Endothelial cell of umbilical vein (primary cell): ENCODE measurements around the gene EGFL7. TPM values are rescaled to one million over a fixed set of nuclear protein-coding genes. Genes with fewer than 3 reads are reported as not detected.

Experiments
- BruUV-seq: library from RNA; stranded (reverse); fragments of 400-500 nt; replicated peaks from 2 replicates; lab custom pipeline; 2021; lab: Mats Ljungman, UMichigan
- CTCF ChIA-PET: fragments of 300-600, 350-600 bp; sonication (Branson Sonifier 250); formaldehyde crosslinking; loops from one replicate; lab custom pipeline; 2021; ENCODE audit warnings: antibody characterized with exemption, inconsistent platforms; lab: Charles Lee
- POLR2A ChIA-PET: fragments of 300-600, 350-600 bp; sonication (Branson Sonifier 250); formaldehyde crosslinking; loops from one replicate; lab custom pipeline; 2021; ENCODE audit warnings: antibody characterized with exemption, inconsistent platforms; lab: Charles Lee
- DNase-seq: peaks from one replicate; pipeline ENCODE4 v3.0.0-alpha.2; 2011; ENCODE audit warnings: low read depth, low spot score
- FAIRE-seq: peaks from 2 replicates; lab custom pipeline; 2011; peaks lifted over from hg19 to GRCh38; lab: Jason Lieb, UNC
- H2AFZ ChIP-seq: 2 replicates; pipeline ENCODE4 v1.6.0; 2012; ENCODE audit warnings: low read depth, low read length, control low read depth, inconsistent platforms
- H3K27ac ChIP-seq: 2 replicates; pipeline ENCODE4 v1.5.1; 2011; ENCODE audit warnings: low read depth, mild to moderate bottlenecking, control low read depth, low read length, moderate library complexity; ENCODE audit not compliant: insufficient read depth
- H3K27me3 ChIP-seq, 2 experiments: 2 replicates each; pipeline versions ENCODE4 v1.6.0 to v1.6.1; 2011; ENCODE audit warnings: low read length in 2 of 2, mixed read lengths in 1 of 2; ENCODE audit not compliant: control insufficient read depth in 2 of 2, insufficient read depth in 2 of 2
- H3K36me3 ChIP-seq, 2 experiments: 2 replicates in 1 of 2; 3 replicates in 1 of 2; pipeline ENCODE4 v1.5.1; 2011; ENCODE audit warnings: low read length in 2 of 2, mild to moderate bottlenecking in 1 of 2, moderate library complexity in 1 of 2; ENCODE audit not compliant: control insufficient read depth in 2 of 2, insufficient read depth in 2 of 2; ENCODE audit errors: extremely low read depth in 1 of 2
- H3K4me1 ChIP-seq: 3 replicates; pipeline ENCODE4 v1.5.1; 2011; ENCODE audit warnings: mild to moderate bottlenecking, low read length; ENCODE audit not compliant: control insufficient read depth, insufficient read depth; ENCODE audit errors: extremely low read depth
- H3K4me2 ChIP-seq: 2 replicates; pipeline ENCODE4 v1.6.1; 2011; ENCODE audit warnings: low read length, control low read depth, mixed read lengths; ENCODE audit not compliant: insufficient read depth
- H3K4me3 ChIP-seq, 3 experiments: fragments of 200-600 bp in 1 of 3; sonication (generic), shearing (Covaris generic) in 1 of 3; replicated peaks in 1 of 3; 2 replicates each; pipeline ENCODE4 v1.5.1; 2011 to 2016; ENCODE audit warnings: control low read depth in 3 of 3, low read length in 3 of 3, mild to moderate bottlenecking in 2 of 3, inconsistent platforms in 1 of 3, low read depth in 1 of 3, moderate library complexity in 1 of 3; ENCODE audit not compliant: insufficient read depth in 1 of 3
- H3K79me2 ChIP-seq: 2 replicates; pipeline ENCODE4 v1.6.0; 2012; ENCODE audit warnings: low read length, inconsistent platforms; ENCODE audit not compliant: control insufficient read depth, insufficient read depth
- H3K9ac ChIP-seq: replicated peaks from 2 replicates; pipeline ENCODE3; 2011; ENCODE audit warnings: low read length, control low read depth; ENCODE audit not compliant: insufficient read depth; ENCODE audit errors: extremely low read depth
- H3K9me1 ChIP-seq: replicated peaks from 3 replicates; pipeline ENCODE4 v1.6.0; 2011; ENCODE audit warnings: mild to moderate bottlenecking, low read length; ENCODE audit not compliant: control insufficient read depth, insufficient read depth; ENCODE audit errors: extremely low read depth
- H3K9me3 ChIP-seq: replicated peaks from 2 replicates; pipeline ENCODE4 v1.5.1; 2012; ENCODE audit warnings: low read length, inconsistent platforms; ENCODE audit not compliant: control insufficient read depth, insufficient read depth
- H4K20me1 ChIP-seq: replicated peaks from 2 replicates; pipeline ENCODE3; 2011; ENCODE audit warnings: mild to moderate bottlenecking, low read length; ENCODE audit not compliant: control insufficient read depth, insufficient read depth; ENCODE audit errors: extremely low read depth
- FOS ChIP-seq: IDR thresholded peaks from 2 replicates; pipeline ENCODE4 v1.6.1; 2011; ENCODE audit warnings: mild to moderate bottlenecking, low read length, moderate library complexity, borderline replicate concordance; ENCODE audit not compliant: insufficient read depth
- GATA2 ChIP-seq: IDR thresholded peaks from 2 replicates; pipeline ENCODE4 v1.7.0; 2011; ENCODE audit warnings: low read depth, mild to moderate bottlenecking, moderate library complexity, mixed read lengths, low read length; ENCODE audit not compliant: insufficient read length, insufficient read depth
- MYC ChIP-seq: IDR thresholded peaks from one replicate; pipeline ENCODE4 v1.6.1; 2011; ENCODE audit warnings: mild to moderate bottlenecking, low read depth, low read length
- POLR2A ChIP-seq: IDR thresholded peaks from 2 replicates; pipeline ENCODE4 v1.6.1; 2012; ENCODE audit warnings: low read depth, mild to moderate bottlenecking, control low read depth, low read length
- POLR2AphosphoS5 ChIP-seq: IDR thresholded peaks from 2 replicates; pipeline ENCODE4 v1.6.1; 2012; ENCODE audit warnings: low read depth, mild to moderate bottlenecking, control low read depth, low read length, moderate library complexity; ENCODE audit not compliant: insufficient read depth
- dilution Hi-C: fragments of 300-500 bp; cut with MboI; formaldehyde crosslinking; loops from one replicate; pipeline ENCODE4 v1.15.0; 2019; ENCODE audit warnings: low sequenced_read_pairs; ENCODE audit not compliant: extremely low pct_ligation_motif_present
- intact Hi-C: fragments of 100-400 bp; cut with micrococcal nuclease; formaldehyde crosslinking; loops from one replicate; pipeline ENCODE4 v1.10.0; 2022
- polyA plus RNA-seq, 4 experiments: library from polyadenylated mRNA; depleted of rRNA in 3 of 4; stranded (reverse) in 3 of 4; unstranded in 1 of 4; fragments of >200 nt; gene quantifications; 2 replicates each; pipeline versions ENCODE4 v1.2.1 to v1.2.3, GENCODE V29; 2011 to 2012; ENCODE audit warnings: missing spikeins in 1 of 4
- total RNA-seq: library from RNA; stranded (reverse); gene quantifications from 2 replicates; pipeline ENCODE4 v1.2.3, GENCODE V29; 2021

EGFL7 gene
- total and polyA plus RNA-seq, 2 donors (not counting 3 experiments of a cell fraction or from before 2014, with no cell fraction given): 1,043 to 1,377 TPM

DNA sequence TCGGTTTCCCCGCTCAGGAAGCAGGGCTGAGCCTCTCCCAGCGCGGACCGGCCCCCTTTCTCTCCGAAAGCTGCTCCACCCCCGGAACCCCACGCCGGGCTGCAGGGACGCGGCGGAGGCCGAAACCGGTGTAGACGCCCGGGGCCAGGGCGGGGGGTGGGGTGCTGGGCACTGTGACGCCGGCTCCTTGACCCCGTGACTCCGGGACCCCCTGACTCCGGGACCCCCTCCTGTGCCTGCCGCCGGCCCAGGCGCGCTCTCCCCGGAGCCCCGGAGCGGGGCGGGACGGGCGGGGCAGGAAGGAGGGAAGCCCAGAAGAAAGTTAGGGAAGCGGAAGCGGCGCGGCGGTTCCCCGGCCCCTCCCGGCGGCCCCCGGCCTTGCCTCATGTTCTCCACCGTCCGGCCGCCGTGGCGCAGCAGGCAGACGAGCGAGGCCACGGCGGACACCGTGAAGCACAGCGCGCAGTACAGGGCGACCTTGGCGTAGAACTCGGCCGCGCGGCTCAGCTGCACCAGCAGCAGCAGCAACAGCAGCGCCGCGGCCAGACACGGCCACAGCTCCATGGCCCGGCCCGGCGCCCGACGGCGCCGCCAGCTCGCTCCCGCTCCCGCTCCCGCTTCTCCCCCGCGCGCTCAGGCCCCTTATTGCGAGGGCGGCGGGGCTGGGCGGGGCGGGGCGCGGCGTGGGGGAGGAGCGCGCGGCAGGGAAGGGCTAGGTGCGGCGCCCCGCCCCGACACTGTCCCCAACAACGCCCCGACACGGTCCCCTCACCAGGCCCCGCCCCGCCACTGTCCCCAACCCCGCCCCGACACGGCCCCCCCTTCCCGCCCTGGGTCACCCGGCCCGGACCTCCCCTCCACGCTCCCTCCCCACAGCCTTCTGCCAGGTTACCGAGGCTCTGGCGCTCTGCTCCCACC lies 24.3 kb downstream of the EGFL7 start, which contains the start of gene AGPAT2:
AGPAT2 (minus strand) TSS at position 664 of the 918 bp plus-strand sequence; CDS start at position 564, 100 bp downstream.
- peak within 1 kb of the TSS; percentile 34 for H2AFZ ChIP-seq
- H3K27ac ChIP-seq: peak within 1 kb of the TSS; percentile 24
- no peaks in the 10 kb centered on the region for H4K20me1 ChIP-seq
- no peaks in the 10 kb centered on the region for H3K9me3 ChIP-seq
- ChIA-PET CTCF (interaction anchor here (1.0 to 2.0 kb wide), 3 partner anchors 8 to 56 kb away, joined by 3 to 5 read pairs (median 4); partner anchors contain the start of gene LCN10), POLR2A (interaction anchor here (1.9 to 2.0 kb wide), 2 partner anchors 27 to 40 kb away, joined by 7 to 8 read pairs; no protein-coding TSS in a partner anchor)
- dilution Hi-C loops (no loop called here), intact Hi-C loops (loop anchor here (2.0 kb wide), 1 partner anchor 26 kb away; the partner anchor contains the start of gene DIPK1B)
- peaks cover 13% of the 10 kb centered on the region for H3K4me1 ChIP-seq
- H3K4me3 ChIP-seq: peak within 1 kb of the TSS; percentile 59 to 79 (median 75)
- no TSS peak for BruUV-seq
- DNase-seq (peak; percentile 43), FAIRE-seq (peak; percentile 62)
- peaks cover 44% of the 10 kb centered on the region for H3K79me2 ChIP-seq
- H3K9me1 ChIP-seq: no peaks in the 10 kb centered on the region
- H3K36me3 ChIP-seq: peaks cover 0 to 4% of the 10 kb centered on the region in 2 experiments
- peak within 1 kb of the TSS; percentile 71 for H3K9ac ChIP-seq
- peak within 1 kb of the TSS; percentile 79 for H3K4me2 ChIP-seq
- TF ChIP-seq FOS: no peak
- TF ChIP-seq POLR2AphosphoS5: peak; percentile 72
- peak; percentile 49 for TF ChIP-seq POLR2A
- no peaks in the 10 kb centered on the region for H3K27me3 ChIP-seq

DNA sequence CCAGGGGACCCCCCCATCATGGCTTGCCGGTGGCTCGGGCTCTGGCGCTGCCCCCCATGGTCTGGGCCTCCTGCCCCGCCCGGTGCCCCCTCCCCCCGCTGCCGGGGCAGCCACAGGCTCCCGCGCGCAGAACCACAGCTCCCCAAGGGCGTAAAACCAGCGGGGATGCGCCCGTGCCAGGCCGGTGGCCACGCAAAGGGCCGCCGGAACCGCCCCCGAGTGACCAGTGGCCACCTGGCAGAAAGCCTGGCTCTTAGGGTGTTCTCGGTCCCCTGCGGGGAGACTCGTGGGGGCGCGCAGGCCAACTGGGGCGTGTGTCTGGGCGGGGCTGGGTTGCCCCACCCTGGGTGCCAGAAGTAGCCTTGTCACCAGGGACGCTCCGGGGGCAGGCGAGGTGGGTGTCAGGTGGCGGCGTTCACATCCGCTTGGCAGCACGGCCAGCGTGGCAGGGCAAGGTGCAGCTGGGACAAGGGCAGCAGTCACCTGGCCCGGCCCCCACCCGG lies 25.1 kb downstream of the EGFL7 start:
- intact Hi-C loops (loop anchor here (2.0 kb wide), 1 partner anchor 25 kb away; the partner anchor contains the start of gene DIPK1B), dilution Hi-C loops (no loop called here)
- no TSS peak for BruUV-seq
- Histone ChIP-seq H3K36me3 (peaks cover 0 to 4% of the 10 kb centered on the region in 2 experiments), H3K4me3 (no peak overlapping the region), H3K9me3 (no peaks in the 10 kb centered on the region), H3K79me2 (peaks cover 38% of the 10 kb centered on the region), H3K27me3 (no peaks in the 10 kb centered on the region), H3K9me1 (no peaks in the 10 kb centered on the region), H3K4me1 (peaks cover 13% of the 10 kb centered on the region), H3K9ac (no peak overlapping the region), H3K4me2 (no peak overlapping the region), H2AFZ (no peak overlapping the region), H3K27ac (no peak overlapping the region), H4K20me1 (no peaks in the 10 kb centered on the region)
- no peak for TF ChIP-seq MYC
- no peak for TF ChIP-seq GATA2
- ChIA-PET CTCF (interaction anchor here (2.0 kb wide), 1 partner anchor 9 kb away, joined by 5 read pairs; no protein-coding TSS in a partner anchor), POLR2A (interaction anchor here (1.1 to 2.0 kb wide), 2 partner anchors 26 to 39 kb away, joined by 4 to 7 read pairs; no protein-coding TSS in a partner anchor)
- DNase-seq (no peak), FAIRE-seq (no peak)
